ENCODE measurements around the gene FARS2.

GRCh38 chr6:5241252-5241651, 20.1 kb upstream of the FARS2 start:
- TF ChIP-seq CTCF (optimal IDR thresholded peaks at IDR 0.05 in 1 of 3, IDR thresholded peaks at IDR 0.05 in 1 of 3, conservative IDR thresholded peaks at IDR 0.05 in 1 of 3; ENCODE audit: extremely low read depth in 1 of 3, insufficient read depth in 2 of 3, low read length in 3 of 3) (no peak), EZH2 (IDR thresholded peaks at IDR 0.05; ENCODE audit: low read length) (no peak)
